H1 (cell line): ENCODE data around the gene GINS2. TPM values are rescaled to one million over a fixed set of nuclear protein-coding genes. Genes with fewer than 3 reads are reported as not detected.
A peak's percentile ranks its signal among the peaks of the same experiment; 100 is the strongest.

ENCODE experiments used
- RAD21 ChIP-seq, 2 experiments: IDR thresholded peaks in 1 of 2; conservative IDR thresholded peaks in 1 of 2; 2 replicates each; pipeline ENCODE4 v1.6.1; 2011; ENCODE audit warnings: low read depth in 2 of 2, low read length in 2 of 2, improper control_type of control experiment in 1 of 2, inconsistent platforms in 1 of 2, mild to moderate bottlenecking in 1 of 2, moderate library complexity in 1 of 2
- TEAD4 ChIP-seq: IDR thresholded peaks from 2 replicates; pipeline ENCODE4 v1.6.1; 2012; ENCODE audit warnings: low read depth, low read length, inconsistent platforms, mixed read lengths
- polyA plus RNA-seq, 7 experiments: library from polyadenylated mRNA; depleted of rRNA in 3 of 7; stranded (reverse) in 5 of 7; unstranded in 2 of 7; fragments of >200 nt in 5 of 7; fragments of 200-250 nt in 2 of 7; gene quantifications; 1 replicate in 5 of 7; 2 replicates in 1 of 7; 4 replicates in 1 of 7; pipeline versions ENCODE4 v1.2.1 to v1.2.3, GENCODE V29; 2011 to 2013; ENCODE audit warnings: missing spikeins in 2 of 7, mixed read lengths in 2 of 7
- total RNA-seq: library from RNA; stranded (reverse); fragmentation: NEBNext Ultra II Directional; extraction: Animal tissue kit (Norgen Biotek cat#: 25700); gene quantifications from 2 replicates; pipeline ENCODE4 v1.2.1, GENCODE V29; 2021

The GINS2 gene
- total and polyA plus RNA-seq, 2 of the 8 experiments (the other 6 are each of a cell fraction or from before 2014, with no cell fraction given), result 29.4 to 59.1 TPM

DNA sequence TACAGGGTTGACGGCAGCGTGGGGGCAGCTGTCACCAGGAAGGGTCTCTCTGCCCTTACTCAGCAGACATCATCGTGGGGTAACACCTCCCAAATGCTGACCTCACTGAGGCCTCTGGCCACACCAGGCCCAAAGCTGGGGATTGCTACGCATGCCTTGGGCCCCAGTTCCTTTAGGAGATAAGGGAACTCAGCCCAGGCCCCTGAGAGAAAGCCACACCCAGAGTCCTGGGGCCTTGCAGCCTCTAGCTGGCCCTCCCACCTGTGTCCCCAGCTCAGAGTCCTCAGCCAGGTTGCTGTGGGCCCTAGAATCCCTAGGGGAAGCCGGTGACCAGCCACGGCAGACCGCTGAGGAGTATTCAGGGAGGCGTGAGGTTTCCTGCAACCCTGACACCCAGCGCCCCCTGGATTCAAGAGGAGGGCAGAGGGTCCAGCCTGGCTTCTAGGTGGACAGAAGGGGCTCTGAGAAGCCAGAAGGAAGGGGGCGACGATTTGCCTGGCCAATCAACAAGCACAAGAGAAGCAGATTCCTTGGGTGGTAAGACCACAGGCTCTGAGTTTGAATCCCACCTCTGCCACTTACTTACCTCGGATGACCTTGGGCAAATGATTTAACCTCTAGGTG, 10.3 kb upstream of the GINS2 start (continued):
- peak; percentile 58 to 61 for TF ChIP-seq RAD21 (IDR thresholded peaks at IDR 0.05 in 1 of 2, conservative IDR thresholded peaks at IDR 0.05 in 1 of 2; ENCODE audit: low read depth in 2 of 2, low read length in 2 of 2)
- no peak for TF ChIP-seq TEAD4
- TF ChIP-seq, all 59 proteins: peak for 3
